NOMO-1 treated with dmso at 0.1 percent for 144 hours (cell line): ENCODE results near the gene ERICH6.
"Not testable (repeated sequence)": the region's sequence is repeated elsewhere in the genome, so short reads cannot be mapped to it uniquely, and the experiment has no call there.

ENCODE experiments used
- DNase-seq: peaks from one replicate; lab custom pipeline; 2025; ENCODE audit not compliant: unreplicated experiment; lab: John Stamatoyannopoulos, UW

Gene ERICH6

GRCh38 chr3:150682279-150682678 is 21.4 kb downstream of the ERICH6 start:
- no peak for DNase-seq

- DNase-seq, result no peak
Observed at GRCh38 chr3:150681057-150681456, 22.7 kb downstream of the ERICH6 start.

- DNase-seq, result no peak
Observed at GRCh38 chr3:150680562-150680961, 23.2 kb downstream of the ERICH6 start.

- no peak for DNase-seq
Observed at GRCh38 chr3:150675587-150675986, 28.1 kb downstream of the ERICH6 start.

GRCh38 chr3:150673966-150674365 is 29.8 kb downstream of the ERICH6 start:
- DNase-seq, result no peak

GRCh38 chr3:150666167-150666566 is 37.6 kb downstream of the ERICH6 start:
- DNase-seq, result no peak

GRCh38 chr3:150663461-150663860 is 40.3 kb downstream of the ERICH6 start:
- no peak for DNase-seq

- no peak for DNase-seq
Observed at GRCh38 chr3:150662410-150663200, 41.1 kb downstream of the ERICH6 start.

GRCh38 chr3:150656316-150656715 is 47.4 kb downstream of the ERICH6 start:
- DNase-seq, result peak; percentile 25

GRCh38 chr3:150653110-150653561 is 50.6 kb downstream of the ERICH6 start:
- no peak for DNase-seq

- no peak for DNase-seq
Observed at GRCh38 chr3:150640256-150640655, 63.5 kb downstream of the ERICH6 start.

GRCh38 chr3:150639262-150639661 is 64.5 kb downstream of the ERICH6 start:
- no peak for DNase-seq

- DNase-seq, result no peak
Observed at GRCh38 chr3:150636258-150636657, 67.5 kb downstream of the ERICH6 start.

GRCh38 chr3:150635526-150635925 is 68.2 kb downstream of the ERICH6 start:
- DNase-seq, result peak; percentile 19

- no peak for DNase-seq
Observed at GRCh38 chr3:150635076-150635475, 68.6 kb downstream of the ERICH6 start.

- no peak for DNase-seq
Observed at GRCh38 chr3:150631515-150632221, 72.1 kb downstream of the ERICH6 start.

- DNase-seq, result no peak
Observed at GRCh38 chr3:150627557-150627956, 76.2 kb downstream of the ERICH6 start.

- no peak for DNase-seq
Observed at GRCh38 chr3:150626148-150626930, 77.4 kb downstream of the ERICH6 start.

GRCh38 chr3:150623945-150624344 is 79.8 kb downstream of the ERICH6 start:
- no peak for DNase-seq

GRCh38 chr3:150622955-150623354 is 80.8 kb downstream of the ERICH6 start:
- not testable (repeated sequence) for DNase-seq

GRCh38 chr3:150620002-150620689 is 83.6 kb downstream of the ERICH6 start:
- no peak for DNase-seq
